SK-N-MC (cell line): Measurements from ENCODE around the gene CPM.

Experiments
- DNase-seq: peaks from one replicate; pipeline ENCODE4 v3.0.0-alpha.2; 2011; ENCODE audit warnings: low read depth, low spot score
- H3K27ac ChIP-seq: fragments of 200-600 bp; sonication (generic); 2 replicates; pipeline ENCODE4 v1.5.1; 2016; ENCODE audit warnings: mixed run types
- H3K36me3 ChIP-seq: fragments of 200-600 bp; sonication (generic); 2 replicates; pipeline ENCODE4 v1.6.1; 2017; ENCODE audit warnings: antibody characterized with exemption, low read length, mixed read lengths; ENCODE audit not compliant: insufficient read depth
- H3K4me3 ChIP-seq: fragments of 200-600 bp; sonication (generic); 2 replicates; pipeline ENCODE4 v1.5.1; 2016
- H3K9ac ChIP-seq: fragments of 200-600 bp; sonication (generic); 2 replicates; pipeline ENCODE4 v1.8.0; 2017; ENCODE audit warnings: mixed run types, mixed read lengths; ENCODE audit not compliant: insufficient read length
- H3K9me3 ChIP-seq: fragments of 200-600 bp; sonication (generic); 2 replicates; pipeline ENCODE4 v1.6.1; 2017; ENCODE audit warnings: low read depth, mild to moderate bottlenecking, antibody characterized with exemption, low read length, moderate library complexity, mixed read lengths
- EZH2 ChIP-seq: fragments of 200-600 bp; sonication (generic); IDR thresholded peaks from one replicate; pipeline ENCODE4 v1.6.1; 2017; ENCODE audit warnings: antibody characterized with exemption
- FOXP2 ChIP-seq: optimal IDR thresholded peaks from 2 replicates; pipeline ENCODE3; 2011; ENCODE audit warnings: mild to moderate bottlenecking, moderate library complexity; ENCODE audit not compliant: insufficient read depth; ENCODE audit errors: extremely low read length, control extremely low read depth
- POLR2AphosphoS5 ChIP-seq: IDR thresholded peaks from 2 replicates; pipeline ENCODE4 v1.6.1; 2012; ENCODE audit warnings: mild to moderate bottlenecking, low read depth, low read length, borderline replicate concordance

Gene CPM

GRCh38 chr12:68884251-68884650 lies 48.7 kb downstream of the CPM start:
- no peak for TF ChIP-seq FOXP2
- no peak for TF ChIP-seq EZH2
- TF ChIP-seq POLR2AphosphoS5: no peak
- Histone ChIP-seq H3K4me3 (no peak overlapping the region), H3K36me3 (no peaks in the 10 kb centered on the region), H3K9me3 (no peaks in the 10 kb centered on the region), H3K9ac (no peak overlapping the region), H3K27ac (no peak overlapping the region)
- DNase-seq: no peak

DNA sequence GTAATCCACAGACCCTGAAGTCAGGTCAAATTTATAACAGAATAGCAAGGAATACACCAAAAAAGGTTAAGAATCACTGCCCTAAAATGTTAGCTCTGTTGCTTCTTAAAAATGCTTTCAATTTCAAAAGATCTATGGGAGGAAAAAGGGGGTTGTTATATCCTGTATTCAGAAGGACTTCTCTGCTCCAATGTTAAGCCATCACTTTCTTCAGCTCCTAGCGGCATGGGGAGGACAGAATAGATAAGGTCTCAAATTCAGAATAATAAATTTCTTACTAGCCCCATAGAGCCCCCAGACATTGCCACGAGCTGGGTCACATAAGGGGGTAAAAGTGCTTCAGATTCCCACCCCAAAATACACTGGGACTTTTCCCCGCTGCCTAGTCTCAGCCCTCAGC lies 49.8 kb downstream of the CPM start:
- Histone ChIP-seq H3K9me3 (no peaks in the 10 kb centered on the region), H3K4me3 (no peak overlapping the region), H3K36me3 (no peaks in the 10 kb centered on the region), H3K27ac (no peak overlapping the region), H3K9ac (no peak overlapping the region)
- TF ChIP-seq FOXP2: no peak
- no peak for TF ChIP-seq POLR2AphosphoS5
- TF ChIP-seq EZH2: no peak
- no peak for DNase-seq

- Histone ChIP-seq H3K4me3 (no peak overlapping the region), H3K9me3 (no peaks in the 10 kb centered on the region), H3K27ac (no peak overlapping the region), H3K36me3 (no peaks in the 10 kb centered on the region), H3K9ac (no peak overlapping the region)
- TF ChIP-seq FOXP2 (no peak), EZH2 (no peak), POLR2AphosphoS5 (no peak)
- no peak for DNase-seq
These were observed 50.6 kb downstream of the CPM start for GRCh38 chr12:68882251-68882964.

GRCh38 chr12:68880660-68881325 lies 52.2 kb downstream of the CPM start:
- Histone ChIP-seq H3K9me3 (no peaks in the 10 kb centered on the region), H3K4me3 (no peak overlapping the region), H3K27ac (no peak overlapping the region), H3K36me3 (no peaks in the 10 kb centered on the region), H3K9ac (no peak overlapping the region)
- TF ChIP-seq EZH2 (no peak), POLR2AphosphoS5 (no peak)
- no peak for DNase-seq

GRCh38 chr12:68878846-68879245 lies 54.1 kb downstream of the CPM start:
- Histone ChIP-seq H3K9me3 (no peaks in the 10 kb centered on the region), H3K4me3 (no peak overlapping the region), H3K9ac (no peak overlapping the region), H3K27ac (no peak overlapping the region), H3K36me3 (no peaks in the 10 kb centered on the region)
- DNase-seq: no peak
- TF ChIP-seq POLR2AphosphoS5 (no peak), FOXP2 (no peak), EZH2 (no peak)

DNA sequence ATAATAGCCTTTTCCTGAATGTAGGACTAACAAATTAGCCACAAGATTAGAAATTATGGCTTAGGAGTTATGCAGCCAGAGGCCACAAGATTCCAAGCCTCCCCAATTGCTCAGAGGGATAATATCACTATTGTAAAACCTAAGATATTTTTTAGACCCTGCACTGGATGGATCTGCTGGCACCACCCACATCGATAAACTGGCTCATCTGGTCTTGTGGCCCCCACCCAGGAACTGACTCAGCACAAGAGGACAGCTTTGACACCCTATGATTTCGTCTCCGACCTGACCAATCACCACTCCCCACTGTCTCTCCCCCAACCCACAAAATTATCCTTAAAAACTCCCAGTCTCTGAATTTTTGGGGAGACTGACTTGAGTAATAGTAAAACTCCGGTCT lies 54.7 kb downstream of the CPM start:
- H3K4me3 ChIP-seq: no peak overlapping the region
- H3K9ac ChIP-seq: no peak overlapping the region
- TF ChIP-seq POLR2AphosphoS5: no peak
- no peak for TF ChIP-seq FOXP2
- no peak for TF ChIP-seq EZH2
- no peak overlapping the region for H3K27ac ChIP-seq
- no peak for DNase-seq
- no peaks in the 10 kb centered on the region for H3K36me3 ChIP-seq
- H3K9me3 ChIP-seq: no peaks in the 10 kb centered on the region

DNA sequence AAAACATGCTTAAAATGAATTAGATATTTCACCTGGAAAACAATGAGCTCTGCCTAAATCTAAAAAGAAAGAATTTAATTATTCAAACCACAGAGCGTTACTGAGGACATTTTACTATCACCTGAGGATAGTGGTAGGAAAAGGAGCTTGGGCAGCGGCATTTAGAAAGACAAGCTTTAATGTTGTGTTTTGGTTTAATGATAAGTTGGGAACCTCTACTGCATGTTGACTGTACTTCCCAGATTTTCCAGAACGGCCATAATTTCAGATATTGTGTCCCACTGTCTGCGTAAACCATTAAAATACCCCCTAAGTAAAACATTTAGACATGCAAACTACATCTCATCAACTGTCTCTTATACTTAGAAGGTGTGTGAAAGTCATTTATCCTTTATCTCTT lies 55.4 kb downstream of the CPM start:
- TF ChIP-seq POLR2AphosphoS5: no peak
- Histone ChIP-seq H3K9ac (no peak overlapping the region), H3K4me3 (no peak overlapping the region), H3K27ac (no peak overlapping the region), H3K36me3 (no peaks in the 10 kb centered on the region), H3K9me3 (no peaks in the 10 kb centered on the region)
- DNase-seq: no peak

- DNase-seq: no peak
- peak overlapping the region; percentile 50 for H3K9ac ChIP-seq
- no peak for TF ChIP-seq FOXP2
- TF ChIP-seq EZH2: no peak
- TF ChIP-seq POLR2AphosphoS5: no peak
- no peaks in the 10 kb centered on the region for H3K36me3 ChIP-seq
- no peak overlapping the region; the same call in 1 of the 2 replicates for H3K27ac ChIP-seq
- no peaks in the 10 kb centered on the region for H3K9me3 ChIP-seq
- no peak overlapping the region for H3K4me3 ChIP-seq
These were observed 56.5 kb downstream of the CPM start for GRCh38 chr12:68876461-68876860.

DNA sequence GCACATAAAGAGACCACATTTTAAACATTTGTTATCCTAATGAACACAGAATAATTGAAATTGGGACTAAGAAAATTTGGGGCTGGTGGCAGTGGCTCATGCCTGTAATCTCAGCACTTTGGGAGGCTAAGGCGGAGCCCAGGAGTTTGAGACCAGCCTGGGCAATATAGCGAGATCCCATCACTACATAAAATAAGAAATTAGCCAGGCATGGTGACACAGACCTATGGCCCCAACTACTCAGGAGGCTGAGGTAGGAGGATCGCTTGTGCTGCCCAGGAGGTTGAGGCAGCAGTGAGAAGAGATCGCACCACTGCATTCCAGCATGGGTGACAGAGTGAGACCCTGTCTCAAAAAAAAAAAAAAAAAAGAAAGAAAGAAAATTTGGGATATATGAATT lies 59.7 kb downstream of the CPM start:
- Histone ChIP-seq H3K9me3 (no peaks in the 10 kb centered on the region), H3K4me3 (no peak overlapping the region), H3K9ac (no peak overlapping the region), H3K27ac (no peak overlapping the region), H3K36me3 (no peaks in the 10 kb centered on the region)
- DNase-seq: no peak
- TF ChIP-seq POLR2AphosphoS5: no peak
- TF ChIP-seq EZH2: no peak
- TF ChIP-seq FOXP2: no peak

- DNase-seq: no peak
- TF ChIP-seq EZH2: no peak
- TF ChIP-seq POLR2AphosphoS5: no peak
- no peak for TF ChIP-seq FOXP2
These were observed 61.0 kb downstream of the CPM start for GRCh38 chr12:68871921-68872320.

More at GRCh38 chr12:68871921-68872320, 61.0 kb downstream of the CPM start:
- Histone ChIP-seq H3K9ac (no peak overlapping the region), H3K4me3 (no peak overlapping the region), H3K36me3 (no peaks in the 10 kb centered on the region), H3K27ac (no peak overlapping the region), H3K9me3 (no peaks in the 10 kb centered on the region)
